Smooth muscle cell (in vitro differentiated cells): Measurements from ENCODE around the gene SLC22A15. TPM values are rescaled to one million over a fixed set of nuclear protein-coding genes. Genes with fewer than 3 reads are reported as not detected.

Experiments
- DNase-seq: peaks from one replicate; lab custom pipeline; 2025; ENCODE audit not compliant: unreplicated experiment; lab: John Stamatoyannopoulos, UW
- H2AFZ ChIP-seq: fragments of 200-600 bp; sonication (generic); 2 replicates; pipeline ENCODE4 v1.6.0; 2016; ENCODE audit warnings: antibody characterized with exemption, low read depth, mild to moderate bottlenecking
- H3F3A ChIP-seq: fragments of 200-600 bp; sonication (generic); 2 replicates; pipeline ENCODE4 v1.6.0; 2017; ENCODE audit warnings: antibody characterized with exemption, low read depth
- H3K27ac ChIP-seq: fragments of 200-600 bp; sonication (generic); 2 replicates; pipeline ENCODE4 v1.5.1; 2016; ENCODE audit warnings: low read depth, mild to moderate bottlenecking
- H3K27me3 ChIP-seq: fragments of 200-600 bp; sonication (generic); 2 replicates; pipeline ENCODE4 v1.6.1; 2016; ENCODE audit warnings: low read depth, mild to moderate bottlenecking
- H3K36me3 ChIP-seq: fragments of 200-600 bp; sonication (generic); 2 replicates; pipeline ENCODE4 v1.5.1; 2016; ENCODE audit warnings: low read depth
- H3K4me1 ChIP-seq: fragments of 200-600 bp; sonication (generic); 2 replicates; pipeline ENCODE4 v1.5.1; 2016; ENCODE audit warnings: low read depth
- H3K4me2 ChIP-seq: fragments of 200-600 bp; sonication (generic); 2 replicates; pipeline ENCODE4 v1.6.0; 2016; ENCODE audit warnings: mild to moderate bottlenecking
- H3K4me3 ChIP-seq: fragments of 200-600 bp; sonication (generic); 2 replicates; pipeline ENCODE4 v1.5.1; 2016; ENCODE audit warnings: mild to moderate bottlenecking
- H3K79me2 ChIP-seq: fragments of 200-600 bp; sonication (generic); 2 replicates; pipeline ENCODE4 v1.6.0; 2016; ENCODE audit warnings: low read depth, mild to moderate bottlenecking
- H3K9ac ChIP-seq: fragments of 200-600 bp; sonication (generic); 2 replicates; pipeline ENCODE4 v1.6.0; 2016; ENCODE audit warnings: low read depth
- H3K9me3 ChIP-seq: fragments of 200-600 bp; sonication (generic); replicated peaks from 2 replicates; pipeline ENCODE4 v1.5.1; 2016; ENCODE audit warnings: low read depth
- H4K20me1 ChIP-seq: fragments of 200-600 bp; sonication (generic); 2 replicates; pipeline ENCODE4 v1.6.0; 2016; ENCODE audit warnings: low read depth
- WGBS: methylation state at CpG from one replicate; pipeline ENCODE4 v1.1.7; 2016; ENCODE audit warnings: low lambda C conversion rate; 5-methylcytosine and 5-hydroxymethylcytosine counted together
- polyA plus RNA-seq: library from polyadenylated mRNA; unstranded; fragments of >200 nt; fragmentation: Nextera tagmentation; extraction: Ambion mirVana; gene quantifications from 2 replicates; pipeline ENCODE4 v1.2.1, GENCODE V29; 2016
- total RNA-seq: library from RNA; depleted of rRNA; stranded (reverse); fragments of >200 nt; gene quantifications from 2 replicates; pipeline ENCODE4 v1.2.3, GENCODE V29; 2014
- TF ChIP-seq, protein P1 (sequence below): fragments of 200-600 bp; sonication (generic); IDR thresholded peaks from 2 replicates; pipeline ENCODE4 v1.5.1; 2017; ENCODE audit warnings: borderline replicate concordance, mild to moderate bottlenecking, antibody characterized with exemption; ENCODE audit not compliant: insufficient read depth, poor library complexity, severe bottlenecking

SLC22A15 gene
- total and polyA plus RNA-seq, 2 experiments from 2014 or later, result 1.00 to 3.2 TPM

DNA sequence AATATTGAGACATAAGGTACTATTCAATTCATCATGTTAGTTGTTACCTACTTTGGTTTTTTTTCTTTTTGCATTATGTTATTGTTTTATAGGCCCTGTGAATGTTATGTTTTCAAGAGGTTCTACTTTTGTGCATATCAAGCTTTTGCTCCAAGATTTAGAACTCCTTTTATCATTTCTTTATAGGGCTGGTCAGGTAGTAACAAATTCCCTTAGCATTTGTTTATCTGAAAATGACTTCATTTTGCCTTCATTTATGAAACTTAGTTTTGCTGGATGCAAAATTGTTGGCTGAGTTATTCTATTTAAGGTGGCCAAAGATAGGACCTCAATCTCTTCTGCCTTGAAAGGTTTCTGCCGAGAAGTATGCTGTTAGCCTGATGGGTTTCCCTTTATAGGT lies 113.6 kb downstream of the SLC22A15 start:
- no peak overlapping the region for H2AFZ ChIP-seq
- no peaks in the 10 kb centered on the region for H3K4me1 ChIP-seq
- H4K20me1 ChIP-seq, result no peaks in the 10 kb centered on the region
- peaks cover 9% of the 10 kb centered on the region for H3K36me3 ChIP-seq
- DNase-seq, result no peak
- TF ChIP-seq, protein P1, sequence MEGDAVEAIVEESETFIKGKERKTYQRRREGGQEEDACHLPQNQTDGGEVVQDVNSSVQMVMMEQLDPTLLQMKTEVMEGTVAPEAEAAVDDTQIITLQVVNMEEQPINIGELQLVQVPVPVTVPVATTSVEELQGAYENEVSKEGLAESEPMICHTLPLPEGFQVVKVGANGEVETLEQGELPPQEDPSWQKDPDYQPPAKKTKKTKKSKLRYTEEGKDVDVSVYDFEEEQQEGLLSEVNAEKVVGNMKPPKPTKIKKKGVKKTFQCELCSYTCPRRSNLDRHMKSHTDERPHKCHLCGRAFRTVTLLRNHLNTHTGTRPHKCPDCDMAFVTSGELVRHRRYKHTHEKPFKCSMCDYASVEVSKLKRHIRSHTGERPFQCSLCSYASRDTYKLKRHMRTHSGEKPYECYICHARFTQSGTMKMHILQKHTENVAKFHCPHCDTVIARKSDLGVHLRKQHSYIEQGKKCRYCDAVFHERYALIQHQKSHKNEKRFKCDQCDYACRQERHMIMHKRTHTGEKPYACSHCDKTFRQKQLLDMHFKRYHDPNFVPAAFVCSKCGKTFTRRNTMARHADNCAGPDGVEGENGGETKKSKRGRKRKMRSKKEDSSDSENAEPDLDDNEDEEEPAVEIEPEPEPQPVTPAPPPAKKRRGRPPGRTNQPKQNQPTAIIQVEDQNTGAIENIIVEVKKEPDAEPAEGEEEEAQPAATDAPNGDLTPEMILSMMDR, result no peak
- H3K27me3 ChIP-seq, result no peaks in the 10 kb centered on the region
- WGBS, result 88% methylated on average over 1 of the region's 1 CpG
- H3K79me2 ChIP-seq, result no peaks in the 10 kb centered on the region
- H3K4me3 ChIP-seq, result no peak overlapping the region
- H3F3A ChIP-seq, result no peaks in the 10 kb centered on the region
- H3K27ac ChIP-seq, result no peak overlapping the region
- peaks cover 20% of the 10 kb centered on the region for H3K9me3 ChIP-seq
- no peak overlapping the region for H3K9ac ChIP-seq
- H3K4me2 ChIP-seq, result no peak overlapping the region

DNA sequence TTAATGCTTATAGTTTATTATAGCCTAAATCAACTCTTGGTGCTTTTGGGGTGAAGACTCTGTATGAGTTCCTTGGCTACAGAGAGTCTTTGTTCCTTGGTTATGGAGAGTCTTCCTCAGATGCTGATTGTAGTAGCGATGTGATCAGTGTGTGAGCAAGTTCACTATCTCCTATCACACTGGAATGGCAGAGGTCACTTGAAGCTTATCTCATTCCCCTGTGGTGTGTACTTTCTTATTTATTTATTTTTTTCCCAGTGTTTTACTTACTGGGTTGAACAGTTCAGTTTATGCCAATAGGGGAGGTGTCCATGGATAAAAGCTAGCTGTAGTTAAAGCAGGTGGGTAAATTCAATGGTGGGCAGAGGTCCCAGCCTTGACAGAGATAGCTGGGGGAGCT lies 114.8 kb downstream of the SLC22A15 start:
- DNase-seq, result no peak
- TF ChIP-seq, protein P1, result no peak
- Histone ChIP-seq H3K4me2 (no peak overlapping the region), H4K20me1 (no peaks in the 10 kb centered on the region), H3K27me3 (no peaks in the 10 kb centered on the region), H3K4me1 (no peaks in the 10 kb centered on the region), H3K9me3 (peaks cover 29% of the 10 kb centered on the region), H3K27ac (no peak overlapping the region), H2AFZ (no peak overlapping the region), H3K9ac (no peak overlapping the region), H3K4me3 (no peak overlapping the region), H3K79me2 (no peaks in the 10 kb centered on the region), H3K36me3 (peaks cover 9% of the 10 kb centered on the region), H3F3A (no peaks in the 10 kb centered on the region)
- WGBS, result 100% methylated on average over 1 of the region's 1 CpG

DNA sequence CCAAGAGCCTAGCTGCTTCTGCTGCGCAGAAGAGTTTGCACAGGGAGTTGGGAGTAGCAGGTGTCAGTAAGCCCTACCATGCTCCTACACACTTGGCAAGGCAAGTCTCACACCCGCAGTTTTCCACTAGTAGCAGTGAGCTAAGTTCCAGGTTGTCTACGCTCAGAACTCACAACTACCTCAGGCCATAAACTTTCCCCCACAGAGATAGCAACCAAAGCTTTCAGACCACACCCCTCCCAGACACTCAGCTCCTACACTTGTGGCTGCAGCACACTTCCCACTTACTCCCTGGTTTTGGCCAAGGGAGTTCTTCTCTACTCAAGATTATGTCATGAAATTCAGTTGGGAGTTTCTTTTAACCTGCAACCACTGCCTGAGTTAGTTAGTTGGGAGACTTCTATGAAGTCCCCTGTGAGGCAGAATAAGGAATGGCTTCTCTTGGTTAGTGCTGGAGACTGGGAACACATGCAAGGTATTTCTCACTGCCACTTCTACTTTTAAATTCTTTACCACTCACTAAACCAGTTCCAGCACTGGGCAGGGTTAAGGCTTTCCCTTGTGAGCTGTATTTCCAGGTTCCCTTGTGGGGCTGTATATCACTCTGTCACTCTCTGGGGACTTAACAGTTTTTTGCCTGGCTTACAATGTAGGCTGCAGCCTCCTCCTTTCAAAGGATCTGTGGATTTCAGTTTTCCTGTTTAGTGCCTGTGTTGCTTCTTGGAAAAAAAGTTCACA lies 116.6 kb downstream of the SLC22A15 start:
- no peaks in the 10 kb centered on the region for H3F3A ChIP-seq
- H3K79me2 ChIP-seq, result no peaks in the 10 kb centered on the region
- no peak overlapping the region for H3K4me2 ChIP-seq
- H3K36me3 ChIP-seq, result peaks cover 9% of the 10 kb centered on the region
- no peak for DNase-seq
- peaks cover 30% of the 10 kb centered on the region for H3K9me3 ChIP-seq
- H3K27me3 ChIP-seq, result no peaks in the 10 kb centered on the region
- no peak overlapping the region for H3K9ac ChIP-seq
- H4K20me1 ChIP-seq, result no peaks in the 10 kb centered on the region
- H2AFZ ChIP-seq, result no peak overlapping the region
- TF ChIP-seq, protein P1, result no peak
- H3K4me1 ChIP-seq, result no peaks in the 10 kb centered on the region
- no peak overlapping the region for H3K4me3 ChIP-seq
- H3K27ac ChIP-seq, result no peak overlapping the region
- 63% methylated on average over 3 of the region's 3 CpGs for WGBS

DNA sequence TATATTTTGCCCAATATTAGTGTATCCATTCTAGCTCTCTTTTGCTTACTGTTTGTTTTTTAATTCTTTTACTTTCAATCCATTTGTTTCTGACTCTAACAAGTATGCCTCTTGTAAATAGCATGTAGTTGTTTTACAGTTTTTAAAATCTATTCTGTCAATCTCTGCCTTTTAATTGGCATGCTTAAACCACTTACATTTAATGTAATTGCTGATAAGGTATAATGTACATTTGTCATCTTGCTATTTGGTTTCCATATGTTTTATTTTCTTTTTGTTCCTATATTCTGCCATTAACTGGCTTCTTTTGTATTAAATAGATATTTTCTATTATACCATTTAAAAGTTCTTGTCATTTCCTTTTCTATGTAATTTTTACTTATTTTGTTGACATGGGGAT lies 118.7 kb downstream of the SLC22A15 start:
- Histone ChIP-seq H3K27me3 (no peaks in the 10 kb centered on the region), H2AFZ (no peak overlapping the region), H3K4me1 (no peaks in the 10 kb centered on the region), H3K4me2 (no peak overlapping the region), H3K9ac (no peak overlapping the region), H3K4me3 (no peak overlapping the region), H3F3A (no peaks in the 10 kb centered on the region), H3K27ac (no peak overlapping the region), H3K36me3 (peaks cover 4% of the 10 kb centered on the region), H3K9me3 (peaks cover 15% of the 10 kb centered on the region), H4K20me1 (no peaks in the 10 kb centered on the region), H3K79me2 (no peaks in the 10 kb centered on the region)
- DNase-seq, result no peak
- TF ChIP-seq, protein P1, result no peak
